Neuron (in vitro differentiated cells): ENCODE data around the gene TCAIM.
"Not testable (repeated sequence)": the region's sequence is repeated elsewhere in the genome, so short reads cannot be mapped to it uniquely, and the experiment has no call there.

Experiments
- H2AFZ ChIP-seq: one replicate; pipeline ENCODE4 v1.6.1; 2013; ENCODE audit warnings: low read depth, mild to moderate bottlenecking, inconsistent platforms, low read length, moderate library complexity
- H3K27me3 ChIP-seq: one replicate; pipeline ENCODE4 v1.6.1; 2013; ENCODE audit warnings: low read length; ENCODE audit not compliant: insufficient read depth
- H3K36me3 ChIP-seq: one replicate; pipeline ENCODE4 v1.6.1; 2013; ENCODE audit warnings: low read length; ENCODE audit not compliant: insufficient read depth
- H3K4me1 ChIP-seq: one replicate; pipeline ENCODE4 v1.6.1; 2013; ENCODE audit warnings: low read length; ENCODE audit not compliant: insufficient read depth
- H3K4me3 ChIP-seq: 2 replicates; pipeline ENCODE4 v1.5.1; 2013; ENCODE audit warnings: mild to moderate bottlenecking, low read length, moderate library complexity
- H3K9me3 ChIP-seq: one replicate; pipeline ENCODE4 v1.6.1; 2013; ENCODE audit warnings: low read length

TCAIM gene

GRCh38 chr3:44359146-44359751 is 20.7 kb downstream of the TCAIM start:
- Histone ChIP-seq H3K4me1 (peaks cover 10% of the 10 kb centered on the region), H3K36me3 (peaks cover 14% of the 10 kb centered on the region), H3K4me3 (no peak overlapping the region), H2AFZ (no peak overlapping the region), H3K27me3 (no peaks in the 10 kb centered on the region), H3K9me3 (no peaks in the 10 kb centered on the region)

- Histone ChIP-seq H3K4me3 (no peak overlapping the region), H2AFZ (no peak overlapping the region), H3K9me3 (no peaks in the 10 kb centered on the region), H3K36me3 (peaks cover 10% of the 10 kb centered on the region), H3K27me3 (no peaks in the 10 kb centered on the region), H3K4me1 (peaks cover 10% of the 10 kb centered on the region)
These were observed 25.0 kb downstream of the TCAIM start for GRCh38 chr3:44363591-44363990.

- Histone ChIP-seq H3K9me3 (no peaks in the 10 kb centered on the region), H3K27me3 (no peaks in the 10 kb centered on the region), H3K36me3 (peaks cover 9% of the 10 kb centered on the region), H3K4me1 (no peaks in the 10 kb centered on the region), H3K4me3 (no peak overlapping the region), H2AFZ (no peak overlapping the region)
These were observed 27.4 kb downstream of the TCAIM start for GRCh38 chr3:44365952-44366351.

- Histone ChIP-seq H2AFZ (no peak overlapping the region), H3K4me1 (no peaks in the 10 kb centered on the region), H3K27me3 (no peaks in the 10 kb centered on the region), H3K4me3 (no peak overlapping the region), H3K9me3 (peaks cover 10% of the 10 kb centered on the region), H3K36me3 (peaks cover 11% of the 10 kb centered on the region)
These were observed 36.9 kb downstream of the TCAIM start for GRCh38 chr3:44375450-44375849.

GRCh38 chr3:44387404-44387803 is 48.8 kb downstream of the TCAIM start:
- Histone ChIP-seq H3K36me3 (no peaks in the 10 kb centered on the region), H3K4me1 (no peaks in the 10 kb centered on the region), H3K9me3 (peaks cover 18% of the 10 kb centered on the region), H3K4me3 (no peak overlapping the region), H3K27me3 (no peaks in the 10 kb centered on the region), H2AFZ (no peak overlapping the region)

GRCh38 chr3:44392489-44392888 is 53.9 kb downstream of the TCAIM start:
- H2AFZ ChIP-seq: no peak overlapping the region
- no peaks in the 10 kb centered on the region for H3K27me3 ChIP-seq
- peaks cover 3% of the 10 kb centered on the region for H3K36me3 ChIP-seq
- H3K4me3 ChIP-seq: no peak overlapping the region
- H3K4me1 ChIP-seq: peaks cover 6% of the 10 kb centered on the region
- H3K9me3 ChIP-seq: peaks cover 5% of the 10 kb centered on the region

- Histone ChIP-seq H3K27me3 (no peaks in the 10 kb centered on the region), H2AFZ (no peak overlapping the region), H3K4me1 (peaks cover 21% of the 10 kb centered on the region), H3K4me3 (no peak overlapping the region), H3K9me3 (peaks cover 4% of the 10 kb centered on the region), H3K36me3 (peaks cover 3% of the 10 kb centered on the region)
These were observed 57.1 kb downstream of the TCAIM start for GRCh38 chr3:44395714-44396113.

- Histone ChIP-seq H3K4me1 (peaks cover 26% of the 10 kb centered on the region), H3K9me3 (peaks cover 3% of the 10 kb centered on the region), H3K36me3 (peaks cover 3% of the 10 kb centered on the region), H3K4me3 (no peak overlapping the region), H3K27me3 (no peaks in the 10 kb centered on the region), H2AFZ (no peak overlapping the region)
These were observed 57.9 kb downstream of the TCAIM start for GRCh38 chr3:44396200-44397171.

- H3K27me3 ChIP-seq: not testable (repeated sequence)
- peaks cover 26% of the 10 kb centered on the region for H3K4me1 ChIP-seq
These were observed 59.7 kb downstream of the TCAIM start for GRCh38 chr3:44398271-44398670.

GRCh38 chr3:44398853-44399252 is 60.3 kb downstream of the TCAIM start:
- H3K4me1 ChIP-seq: peaks cover 26% of the 10 kb centered on the region
- H3K36me3 ChIP-seq: peaks cover 4% of the 10 kb centered on the region
- H3K4me3 ChIP-seq: no peak overlapping the region
- no peak overlapping the region for H2AFZ ChIP-seq
- H3K27me3 ChIP-seq: no peaks in the 10 kb centered on the region
- H3K9me3 ChIP-seq: peaks cover 2% of the 10 kb centered on the region

More at GRCh38 chr3:44398271-44398670, 59.7 kb downstream of the TCAIM start:
- H3K9me3 ChIP-seq, H3K36me3 ChIP-seq, H3K4me3 ChIP-seq, H2AFZ ChIP-seq: not testable (repeated sequence)

GRCh38 chr3:44400771-44401170 is 62.2 kb downstream of the TCAIM start:
- Histone ChIP-seq H3K27me3 (no peaks in the 10 kb centered on the region), H3K4me1 (peaks cover 26% of the 10 kb centered on the region), H2AFZ (no peak overlapping the region), H3K4me3 (no peak overlapping the region), H3K36me3 (peaks cover 6% of the 10 kb centered on the region), H3K9me3 (peaks cover 4% of the 10 kb centered on the region)

GRCh38 chr3:44402548-44402947 is 64.0 kb downstream of the TCAIM start:
- Histone ChIP-seq H2AFZ (no peak overlapping the region), H3K4me1 (peaks cover 20% of the 10 kb centered on the region), H3K27me3 (no peaks in the 10 kb centered on the region), H3K36me3 (peaks cover 6% of the 10 kb centered on the region), H3K9me3 (peaks cover 4% of the 10 kb centered on the region), H3K4me3 (no peak overlapping the region)

GRCh38 chr3:44409640-44410410 is 71.3 kb downstream of the TCAIM start:
- Histone ChIP-seq H3K27me3 (no peaks in the 10 kb centered on the region), H3K4me1 (no peaks in the 10 kb centered on the region), H3K36me3 (no peaks in the 10 kb centered on the region), H3K4me3 (no peak overlapping the region), H3K9me3 (no peaks in the 10 kb centered on the region), H2AFZ (no peak overlapping the region)
